GM12874 (cell line): ENCODE data around the gene PC.

Experiments
- TF ChIP-seq, protein P1 (sequence below): IDR thresholded peaks from 2 replicates; pipeline ENCODE4 v1.5.1; 2011; ENCODE audit warnings: low read depth, mild to moderate bottlenecking, control low read depth, low read length, moderate library complexity; ENCODE audit not compliant: insufficient read depth

The PC gene

DNA sequence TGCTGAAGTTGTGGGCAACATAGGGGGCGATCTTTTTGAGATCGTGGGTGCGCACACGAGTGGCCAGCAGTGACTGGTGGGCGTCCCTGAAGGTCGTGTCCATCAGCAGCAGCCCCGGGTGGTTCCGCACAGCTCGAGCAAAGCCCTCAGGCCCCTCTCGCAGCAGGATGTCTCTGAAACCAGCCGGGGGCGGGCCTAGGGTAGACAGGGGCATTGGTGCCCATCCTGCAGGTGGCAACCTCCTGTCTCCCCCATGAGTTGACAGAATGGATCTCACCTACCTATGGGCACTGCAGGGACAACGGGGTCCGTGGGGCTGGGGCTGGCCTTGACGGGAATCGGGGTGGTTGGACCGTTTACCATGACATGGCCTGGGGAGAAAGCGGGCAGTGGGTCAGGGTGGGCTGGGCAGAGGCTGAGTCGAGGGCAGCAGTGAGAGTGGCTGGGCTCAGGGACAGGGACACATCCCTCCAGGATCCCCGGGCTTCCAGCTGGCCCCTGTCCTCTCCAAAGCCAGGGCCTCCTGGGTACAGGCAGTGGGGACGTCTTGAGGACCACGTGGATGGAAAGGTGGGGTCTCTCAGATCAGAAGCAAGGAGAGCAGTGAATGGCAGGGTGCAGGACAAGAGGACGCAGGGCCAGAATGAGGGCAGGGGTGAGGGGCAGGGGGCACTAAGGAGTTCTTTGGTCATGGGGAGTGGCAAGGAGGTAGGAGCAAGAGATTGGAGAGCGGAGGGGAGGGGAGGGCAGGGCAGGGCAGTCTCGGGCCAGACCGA lies 105.5 kb downstream of the PC start:
- TF ChIP-seq, protein P1, sequence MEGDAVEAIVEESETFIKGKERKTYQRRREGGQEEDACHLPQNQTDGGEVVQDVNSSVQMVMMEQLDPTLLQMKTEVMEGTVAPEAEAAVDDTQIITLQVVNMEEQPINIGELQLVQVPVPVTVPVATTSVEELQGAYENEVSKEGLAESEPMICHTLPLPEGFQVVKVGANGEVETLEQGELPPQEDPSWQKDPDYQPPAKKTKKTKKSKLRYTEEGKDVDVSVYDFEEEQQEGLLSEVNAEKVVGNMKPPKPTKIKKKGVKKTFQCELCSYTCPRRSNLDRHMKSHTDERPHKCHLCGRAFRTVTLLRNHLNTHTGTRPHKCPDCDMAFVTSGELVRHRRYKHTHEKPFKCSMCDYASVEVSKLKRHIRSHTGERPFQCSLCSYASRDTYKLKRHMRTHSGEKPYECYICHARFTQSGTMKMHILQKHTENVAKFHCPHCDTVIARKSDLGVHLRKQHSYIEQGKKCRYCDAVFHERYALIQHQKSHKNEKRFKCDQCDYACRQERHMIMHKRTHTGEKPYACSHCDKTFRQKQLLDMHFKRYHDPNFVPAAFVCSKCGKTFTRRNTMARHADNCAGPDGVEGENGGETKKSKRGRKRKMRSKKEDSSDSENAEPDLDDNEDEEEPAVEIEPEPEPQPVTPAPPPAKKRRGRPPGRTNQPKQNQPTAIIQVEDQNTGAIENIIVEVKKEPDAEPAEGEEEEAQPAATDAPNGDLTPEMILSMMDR, result no peak

DNA sequence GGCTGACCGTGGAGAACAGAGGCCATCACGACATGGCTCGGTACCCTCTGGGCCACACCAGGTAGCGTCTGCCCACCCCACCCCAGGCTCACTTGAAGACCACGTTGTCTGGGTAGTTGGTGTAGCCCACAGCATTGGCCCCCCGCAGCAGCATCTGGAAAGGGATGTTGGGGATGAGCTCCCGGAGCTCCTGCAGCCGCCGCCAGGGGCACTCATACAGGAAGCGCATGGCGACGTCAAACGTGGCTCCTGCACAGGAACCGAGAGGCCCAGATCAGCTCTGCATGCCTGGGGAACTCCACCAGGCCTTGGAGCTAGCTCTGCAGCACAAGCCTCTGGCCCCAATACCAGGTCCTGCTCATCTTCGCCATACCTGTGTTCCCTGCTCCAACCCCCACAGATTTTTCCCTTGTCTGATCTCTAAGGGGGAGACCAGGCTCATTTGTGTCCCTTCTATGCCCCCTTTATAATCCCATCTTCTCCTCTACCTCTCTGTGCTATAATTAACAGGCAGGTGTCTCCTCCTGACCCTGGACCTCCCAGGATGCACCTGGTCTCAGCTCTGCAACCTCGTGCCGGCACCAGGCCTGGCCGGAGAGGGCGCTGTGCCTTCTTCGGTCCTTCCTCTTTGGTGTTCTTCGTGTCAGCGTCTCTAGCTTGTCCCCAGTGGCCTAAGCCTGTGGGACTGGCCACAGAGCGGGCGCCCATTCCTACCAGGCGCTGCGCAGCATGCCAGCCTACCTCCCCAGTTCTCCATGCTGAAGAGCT lies 106.3 kb downstream of the PC start:
- TF ChIP-seq, protein P1, result peak; percentile 48

DNA sequence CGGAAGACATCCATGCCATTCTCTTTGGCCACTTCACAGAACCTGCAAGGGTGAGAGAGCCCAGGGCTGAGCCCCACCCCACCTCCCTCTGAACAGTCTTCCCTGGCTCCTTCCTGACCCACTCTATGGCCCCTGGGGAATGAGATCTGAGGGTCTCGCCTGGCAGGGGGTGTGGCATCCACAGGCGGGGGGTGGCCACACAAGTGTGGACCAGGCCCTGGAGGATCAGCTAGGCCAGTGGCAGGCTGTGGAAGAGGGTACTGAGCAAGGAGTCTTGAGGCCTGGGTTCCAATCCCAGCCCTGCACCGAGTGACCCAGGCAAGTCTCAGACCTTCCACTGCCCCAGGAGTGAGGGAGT lies 107.0 kb downstream of the PC start:
- TF ChIP-seq, protein P1, result no peak

DNA sequence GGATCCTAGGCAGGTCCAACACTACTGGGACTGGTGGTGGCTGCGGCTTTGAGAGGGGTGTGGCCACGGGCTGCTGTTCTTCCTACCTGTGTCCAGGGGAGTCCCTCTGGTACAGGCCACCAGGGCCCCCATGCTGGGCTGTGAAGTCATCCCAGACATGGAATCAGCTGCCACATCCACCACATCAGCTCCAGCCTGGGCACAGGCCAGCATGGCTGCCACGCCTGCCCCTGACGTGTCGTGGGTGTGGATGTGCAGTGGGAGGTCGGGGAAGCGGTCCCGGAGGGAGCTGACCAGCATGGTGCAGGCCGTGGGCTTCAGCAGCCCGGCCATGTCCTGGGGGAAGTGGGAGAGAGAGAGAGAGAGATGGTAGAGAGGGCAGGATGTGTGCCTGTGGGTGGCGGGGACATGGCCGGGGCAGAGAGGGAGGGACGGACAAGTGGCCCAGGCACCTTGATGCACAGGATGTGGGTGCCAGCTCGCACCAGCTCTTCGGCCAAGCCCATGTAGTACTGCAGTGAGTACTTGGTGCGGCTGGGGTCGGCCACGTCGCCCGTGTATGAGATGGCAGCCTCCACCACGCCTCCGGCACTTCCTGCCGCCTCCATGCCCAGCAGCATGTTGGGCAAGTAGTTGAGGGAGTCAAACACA lies 107.5 kb downstream of the PC start:
- TF ChIP-seq, protein P1, result no peak

DNA sequence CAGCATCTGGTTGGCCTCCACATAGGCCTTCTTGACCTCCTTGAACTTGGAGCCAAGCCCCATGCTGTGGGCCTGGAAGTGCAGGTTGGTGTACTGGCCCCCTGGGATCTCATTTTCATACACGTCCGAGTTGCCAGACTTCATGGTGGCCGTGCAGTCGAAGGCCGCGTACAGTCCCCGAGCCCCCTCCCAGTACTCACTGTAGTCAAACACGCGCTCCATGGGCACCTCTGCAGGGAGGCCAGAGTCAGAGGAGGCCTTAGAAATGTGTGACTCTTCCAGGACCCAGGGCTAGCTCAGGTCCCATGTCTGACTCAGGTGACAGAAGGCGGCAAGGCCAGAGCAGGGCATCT lies 108.0 kb downstream of the PC start:
- TF ChIP-seq, protein P1, result no peak

DNA sequence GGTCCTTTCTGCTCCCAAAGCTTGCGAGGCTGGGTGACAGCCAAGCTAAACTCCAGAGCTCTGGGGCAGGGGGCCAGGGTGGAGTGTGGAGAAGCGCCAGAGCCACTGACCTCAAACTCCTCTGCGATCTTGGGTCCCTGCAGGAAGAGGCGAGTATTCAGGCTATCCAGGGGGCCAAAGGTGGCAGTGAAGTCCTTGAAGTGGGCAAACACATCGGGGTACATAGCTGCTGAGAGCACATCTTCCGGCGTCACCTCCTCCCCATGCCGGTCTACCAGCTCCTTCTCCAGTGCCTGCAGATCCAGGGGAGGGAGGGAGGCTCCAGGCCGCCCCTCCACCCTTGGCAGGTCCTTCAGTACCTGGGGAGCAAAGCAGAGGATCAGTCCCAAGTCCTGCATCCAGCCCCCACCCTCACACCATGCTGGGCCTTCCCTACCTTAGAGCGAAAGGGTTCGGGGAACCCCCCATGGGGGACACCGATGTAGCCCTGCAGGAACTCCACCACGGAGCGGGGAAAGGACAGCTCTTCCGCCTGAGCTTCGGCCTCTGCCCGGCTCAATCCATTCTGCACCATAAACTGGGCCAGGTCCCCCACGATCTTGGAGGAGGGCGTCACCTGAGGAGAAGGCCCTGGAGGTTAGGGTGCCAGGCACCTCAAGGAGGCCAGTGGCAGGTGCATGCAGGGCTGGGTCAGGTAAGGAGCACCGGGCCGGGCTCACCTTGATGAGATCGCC lies 108.5 kb downstream of the PC start:
- TF ChIP-seq, protein P1, result no peak
